Cerebellar cortex (tissue), 1 donor: Measurements from ENCODE around the gene S100A6.
"Not testable (repeated sequence)": the region's sequence is repeated elsewhere in the genome, so short reads cannot be mapped to it uniquely, and the experiment has no call there.

Experiments
- DNase-seq: peaks from one replicate; pipeline ENCODE4 v3.0.0-alpha.2; 2015; ENCODE audit warnings: low spot score

S100A6 gene

GRCh38 chr1:153563991-153564390 is 28.2 kb upstream of the S100A6 start:
- DNase-seq = no peak

- no peak for DNase-seq
These were observed 27.7 kb upstream of the S100A6 start for GRCh38 chr1:153563483-153563901.

- DNase-seq = not testable (repeated sequence)
These were observed 26.2 kb upstream of the S100A6 start for GRCh38 chr1:153562021-153562420.

- DNase-seq = no peak
These were observed 25.7 kb upstream of the S100A6 start for GRCh38 chr1:153561466-153561985.

GRCh38 chr1:153560771-153561465 is 25.1 kb upstream of the S100A6 start:
- no peak for DNase-seq

- no peak for DNase-seq
These were observed 24.4 kb upstream of the S100A6 start for GRCh38 chr1:153560241-153560640.

GRCh38 chr1:153557877-153558276 is 22.1 kb upstream of the S100A6 start:
- DNase-seq = no peak

- no peak for DNase-seq
These were observed 20.6 kb upstream of the S100A6 start for GRCh38 chr1:153556348-153556747.

GRCh38 chr1:153553830-153554541 is 18.2 kb upstream of the S100A6 start:
- DNase-seq = no peak

- no peak for DNase-seq
These were observed 17.3 kb upstream of the S100A6 start for GRCh38 chr1:153553096-153553495.

GRCh38 chr1:153552335-153552734 is 16.5 kb upstream of the S100A6 start:
- no peak for DNase-seq

GRCh38 chr1:153550827-153551500 is 15.2 kb upstream of the S100A6 start:
- DNase-seq = no peak

GRCh38 chr1:153550398-153550758 is 14.6 kb upstream of the S100A6 start:
- DNase-seq = no peak

GRCh38 chr1:153549741-153550397 is 14.1 kb upstream of the S100A6 start:
- DNase-seq = no peak

GRCh38 chr1:153548722-153549688 is 13.2 kb upstream of the S100A6 start, which contains the start of gene S100A3:
Gene S100A3 (minus strand): TSS chr1:153549258. CDS start chr1:153548485, 773 bp downstream.
- DNase-seq = no peak

- no peak for DNase-seq
These were observed 12.1 kb upstream of the S100A6 start for GRCh38 chr1:153547560-153548551.

GRCh38 chr1:153546796-153547559 is 11.2 kb upstream of the S100A6 start:
- no peak for DNase-seq

- DNase-seq = no peak
These were observed 10.6 kb upstream of the S100A6 start for GRCh38 chr1:153546371-153546770.
